Lung (tissue), 12 donors: Measurements from ENCODE around the gene SLC44A4. TPM values are rescaled to one million over a fixed set of nuclear protein-coding genes. Genes with fewer than 3 reads are reported as not detected.

Experiments used
- ATAC-seq: fragments of 200-7000 bp; cut with Tn5 transposase; one replicate; pipeline ENCODE4 v1.9.1; 2020; ENCODE audit warnings: moderate number of reproducible peaks; ENCODE audit not compliant: insufficient read depth, low FRiP score
- DNase-seq, 3 donors: peaks; one replicate each; pipeline ENCODE4 v3.0.0-alpha.2; 2013 to 2017
- H3K27ac ChIP-seq, 2 donors: one replicate each; pipeline ENCODE4 v1.5.1; 2013; ENCODE audit warnings: mild to moderate bottlenecking in 2 of 2, moderate library complexity in 2 of 2, control low read depth in 1 of 2, inconsistent platforms in 1 of 2, low read depth in 1 of 2, low read length in 1 of 2
- H3K27me3 ChIP-seq, 3 donors: one replicate each; pipeline ENCODE4 v1.5.1; 2013; ENCODE audit warnings: low read length in 2 of 3; ENCODE audit not compliant: control insufficient read depth in 3 of 3, insufficient read depth in 3 of 3
- H3K36me3 ChIP-seq, 4 donors: one replicate each; pipeline ENCODE4 v1.5.1; 2013; ENCODE audit warnings: low read length in 4 of 4, mild to moderate bottlenecking in 1 of 4, moderate library complexity in 1 of 4; ENCODE audit not compliant: control insufficient read depth in 4 of 4, insufficient read depth in 4 of 4
- H3K4me1 ChIP-seq, 5 donors: one replicate each; pipeline ENCODE4 v1.5.1; 2013; ENCODE audit warnings: low read length in 5 of 5, mild to moderate bottlenecking in 2 of 5, moderate library complexity in 1 of 5; ENCODE audit not compliant: control insufficient read depth in 5 of 5, insufficient read depth in 5 of 5
- H3K4me3 ChIP-seq: one replicate; pipeline ENCODE4 v1.5.1; 2013; ENCODE audit warnings: mild to moderate bottlenecking, control low read depth, moderate library complexity
- H3K9ac ChIP-seq, 2 donors: one replicate each; pipeline ENCODE4 v1.5.1; 2013; ENCODE audit warnings: low read length in 2 of 2, control low read depth in 1 of 2; ENCODE audit not compliant: insufficient read depth in 1 of 2
- H3K9me3 ChIP-seq, 4 donors: one replicate each; pipeline ENCODE4 v1.5.1; 2013; ENCODE audit warnings: low read length in 3 of 4, mild to moderate bottlenecking in 1 of 4, moderate library complexity in 1 of 4; ENCODE audit not compliant: control insufficient read depth in 4 of 4, insufficient read depth in 3 of 4
- WGBS, 2 donors: extraction: QIAGEN DNeasy Blood & Tissue Kit; methylation state at CpG; one replicate each; pipeline ENCODE4 v1.1.7; 2013; 5-methylcytosine and 5-hydroxymethylcytosine counted together
- polyA plus RNA-seq, 2 donors: library from polyadenylated mRNA; stranded (reverse); fragments of 200-250 nt; gene quantifications; one replicate each; pipeline ENCODE4 v1.2.1, GENCODE V29; 2013
- total RNA-seq, 2 donors: library from RNA; depleted of rRNA in 1 of 2; stranded (reverse); fragments of >200 nt in 1 of 2; gene quantifications; one replicate each; pipeline ENCODE4 v1.2.1, GENCODE V29; 2014 to 2021
- TF ChIP-seq, protein P1 (sequence below): IDR thresholded peaks from 2 replicates; pipeline ENCODE4 v1.5.1; 2012; ENCODE audit warnings: mild to moderate bottlenecking; ENCODE audit errors: control extremely low read depth, extremely low read depth
- donor health status: control.
- donor health status: control.
- donor health status: Bipolar disorder and iron deficiency.
- donor health status: healthy.
- donor health status: DM: yes; HTN: yes; CAD: no.

Gene SLC44A4
- total and polyA plus RNA-seq, 4 donors: 22.2 to 121 (median 49.7) TPM

DNA sequence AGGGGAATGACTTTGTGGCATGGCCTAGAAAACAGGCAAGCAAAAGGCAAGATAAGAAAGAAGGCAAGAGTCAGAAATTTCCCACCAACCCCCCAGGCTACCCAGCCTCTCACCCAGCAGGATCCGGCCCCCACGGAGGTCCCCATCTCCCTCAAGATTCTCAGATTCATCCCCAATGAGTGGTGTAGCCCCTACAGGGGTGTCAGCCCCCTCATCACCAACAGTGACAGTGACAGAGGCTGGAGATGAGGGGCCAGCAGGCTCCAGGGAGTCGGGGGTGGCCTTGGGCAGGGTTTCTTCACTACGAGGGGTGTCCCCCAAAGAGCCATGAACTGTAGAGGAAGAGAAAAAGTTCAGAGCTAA, 17.7 kb upstream of the SLC44A4 start:
- peaks cover 3 to 20% (median 18%) of the 10 kb centered on the region in 4 donors for H3K36me3 ChIP-seq
- TF ChIP-seq, protein P1, sequence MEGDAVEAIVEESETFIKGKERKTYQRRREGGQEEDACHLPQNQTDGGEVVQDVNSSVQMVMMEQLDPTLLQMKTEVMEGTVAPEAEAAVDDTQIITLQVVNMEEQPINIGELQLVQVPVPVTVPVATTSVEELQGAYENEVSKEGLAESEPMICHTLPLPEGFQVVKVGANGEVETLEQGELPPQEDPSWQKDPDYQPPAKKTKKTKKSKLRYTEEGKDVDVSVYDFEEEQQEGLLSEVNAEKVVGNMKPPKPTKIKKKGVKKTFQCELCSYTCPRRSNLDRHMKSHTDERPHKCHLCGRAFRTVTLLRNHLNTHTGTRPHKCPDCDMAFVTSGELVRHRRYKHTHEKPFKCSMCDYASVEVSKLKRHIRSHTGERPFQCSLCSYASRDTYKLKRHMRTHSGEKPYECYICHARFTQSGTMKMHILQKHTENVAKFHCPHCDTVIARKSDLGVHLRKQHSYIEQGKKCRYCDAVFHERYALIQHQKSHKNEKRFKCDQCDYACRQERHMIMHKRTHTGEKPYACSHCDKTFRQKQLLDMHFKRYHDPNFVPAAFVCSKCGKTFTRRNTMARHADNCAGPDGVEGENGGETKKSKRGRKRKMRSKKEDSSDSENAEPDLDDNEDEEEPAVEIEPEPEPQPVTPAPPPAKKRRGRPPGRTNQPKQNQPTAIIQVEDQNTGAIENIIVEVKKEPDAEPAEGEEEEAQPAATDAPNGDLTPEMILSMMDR: no peak
- H3K9me3 ChIP-seq: no peaks in the 10 kb centered on the region
- no peak overlapping the region for H3K4me3 ChIP-seq
- no peak for DNase-seq
- ATAC-seq: no peak
- WGBS, 2 donors: 41 to 52% methylated on average over 4 of the region's 4 CpGs
- no peaks in the 10 kb centered on the region for H3K27me3 ChIP-seq
- peak overlapping the region in 1 of 2 donors; percentile 19 for H3K9ac ChIP-seq
- peaks cover 0 to 34% (median 6%) of the 10 kb centered on the region in 5 donors for H3K4me1 ChIP-seq
- peak overlapping the region; percentile 67 to 72 for H3K27ac ChIP-seq

DNA sequence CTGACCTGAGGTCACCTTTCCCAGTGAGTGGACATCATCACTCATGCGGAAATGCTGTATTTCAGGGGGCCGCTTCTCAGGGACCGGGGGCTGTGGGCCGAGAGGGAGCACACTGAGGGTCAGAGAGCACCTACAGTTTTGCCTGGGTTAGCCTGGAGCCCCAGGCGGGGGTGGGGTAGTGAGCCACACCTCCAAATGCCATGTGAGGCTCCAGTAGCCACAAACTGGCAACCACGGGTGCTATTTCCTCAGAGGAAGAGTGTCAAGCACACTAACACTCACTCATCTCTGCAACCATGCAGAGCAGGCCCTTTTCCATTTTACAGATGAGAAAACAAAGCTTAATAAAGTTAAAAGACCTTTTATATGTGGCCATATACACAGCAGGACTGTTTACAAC, 14.0 kb upstream of the SLC44A4 start:
- H3K4me3 ChIP-seq: no peak overlapping the region
- TF ChIP-seq, protein P1: no peak
- no peaks in the 10 kb centered on the region for H3K9me3 ChIP-seq
- ATAC-seq: no peak
- DNase-seq: no peak
- no peaks in the 10 kb centered on the region for H3K27me3 ChIP-seq
- H3K4me1 ChIP-seq: peaks cover 0 to 7% (median 0%) of the 10 kb centered on the region in 5 donors
- no peak overlapping the region for H3K9ac ChIP-seq
- no peak overlapping the region for H3K27ac ChIP-seq
- H3K36me3 ChIP-seq: peaks cover 3 to 41% (median 35%) of the 10 kb centered on the region in 4 donors
- WGBS, 2 donors: 76 to 81% methylated on average over 6 of the region's 6 CpGs

- Histone ChIP-seq H3K9me3 (no peaks in the 10 kb centered on the region), H3K9ac (no peak overlapping the region), H3K36me3 (peaks cover 6 to 55% (median 43%) of the 10 kb centered on the region in 4 donors), H3K27me3 (no peaks in the 10 kb centered on the region), H3K4me1 (no peaks in the 10 kb centered on the region), H3K27ac (no peak overlapping the region), H3K4me3 (no peak overlapping the region)
- 83 to 95% methylated on average over 3 of the region's 3 CpGs for WGBS, 2 donors
- TF ChIP-seq, protein P1: no peak
- ATAC-seq: no peak
- no peak for DNase-seq
Observed at GRCh38 chr6:31889331-31889972, 10.7 kb upstream of the SLC44A4 start.
